ENCODE measurements around the gene FZR1. TPM values are rescaled to one million over a fixed set of nuclear protein-coding genes. Genes with fewer than 3 reads are reported as not detected.
A peak's percentile ranks its signal among the peaks of the same experiment; 100 is the strongest.

Gene FZR1
- total RNA-seq, 1 experiment from 2014 or later, result 87.4 TPM

DNA sequence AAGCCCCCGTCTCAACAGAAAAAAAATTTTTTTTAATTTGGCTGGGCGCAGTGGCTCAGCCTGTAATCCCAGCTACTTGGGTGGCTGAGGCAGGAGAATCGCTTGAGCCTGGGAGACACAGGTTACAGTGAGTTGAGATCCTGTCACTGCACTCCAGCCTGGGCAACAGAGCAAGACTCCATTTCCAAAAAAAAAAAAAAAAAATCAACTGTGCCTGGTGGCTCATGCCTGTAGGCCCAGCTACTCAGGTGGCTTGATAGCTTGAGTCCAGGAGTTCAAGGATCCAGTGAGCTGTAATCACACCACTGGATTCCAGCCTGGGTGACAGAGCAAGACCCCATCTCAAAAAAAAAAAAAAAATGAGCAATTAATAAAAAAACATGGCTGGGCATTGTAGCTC is 4.3 kb upstream of the FZR1 start:
- no TSS peak for BruUV-seq (replicated peaks)
- no peak overlapping the region for H3K4me3 ChIP-seq (ENCODE audit: low read depth, low read length, poor library complexity, severe bottlenecking)
- intact Hi-C loops (cut with micrococcal nuclease; ENCODE audit: unreplicated experiment), result no loop called here
- H3K36me3 ChIP-seq (ENCODE audit: insufficient read depth, low read length, poor library complexity, severe bottlenecking), result peaks cover 5% of the 10 kb centered on the region
- H3K27ac ChIP-seq (ENCODE audit: low read depth, low read length, poor library complexity, severe bottlenecking), result no peak overlapping the region
- H3K9me3 ChIP-seq (ENCODE audit: low read depth, low read length, poor library complexity, severe bottlenecking), result no peaks in the 10 kb centered on the region
- H3K27me3 ChIP-seq (replicated peaks; ENCODE audit: insufficient read depth, low read depth, low read length, poor library complexity), result no peaks in the 10 kb centered on the region
- ChIA-PET POLR2A (ENCODE audit: low non-redundant PET) (no interaction called here), CTCF (no interaction called here)
- DNase-seq (ENCODE audit: low spot score), result no peak
- TF ChIP-seq, protein P1, sequence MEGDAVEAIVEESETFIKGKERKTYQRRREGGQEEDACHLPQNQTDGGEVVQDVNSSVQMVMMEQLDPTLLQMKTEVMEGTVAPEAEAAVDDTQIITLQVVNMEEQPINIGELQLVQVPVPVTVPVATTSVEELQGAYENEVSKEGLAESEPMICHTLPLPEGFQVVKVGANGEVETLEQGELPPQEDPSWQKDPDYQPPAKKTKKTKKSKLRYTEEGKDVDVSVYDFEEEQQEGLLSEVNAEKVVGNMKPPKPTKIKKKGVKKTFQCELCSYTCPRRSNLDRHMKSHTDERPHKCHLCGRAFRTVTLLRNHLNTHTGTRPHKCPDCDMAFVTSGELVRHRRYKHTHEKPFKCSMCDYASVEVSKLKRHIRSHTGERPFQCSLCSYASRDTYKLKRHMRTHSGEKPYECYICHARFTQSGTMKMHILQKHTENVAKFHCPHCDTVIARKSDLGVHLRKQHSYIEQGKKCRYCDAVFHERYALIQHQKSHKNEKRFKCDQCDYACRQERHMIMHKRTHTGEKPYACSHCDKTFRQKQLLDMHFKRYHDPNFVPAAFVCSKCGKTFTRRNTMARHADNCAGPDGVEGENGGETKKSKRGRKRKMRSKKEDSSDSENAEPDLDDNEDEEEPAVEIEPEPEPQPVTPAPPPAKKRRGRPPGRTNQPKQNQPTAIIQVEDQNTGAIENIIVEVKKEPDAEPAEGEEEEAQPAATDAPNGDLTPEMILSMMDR (conservative IDR thresholded peaks at IDR 0.05; ENCODE audit: low read depth, low read length), result no peak
- TF ChIP-seq EZH2 (IDR thresholded peaks at IDR 0.05; ENCODE audit: borderline replicate concordance, low read depth, low read length, poor library complexity, severe bottlenecking), result no peak
- H3K4me1 ChIP-seq (ENCODE audit: insufficient read depth, low read length, poor library complexity, severe bottlenecking), result peaks cover 12% of the 10 kb centered on the region

DNA sequence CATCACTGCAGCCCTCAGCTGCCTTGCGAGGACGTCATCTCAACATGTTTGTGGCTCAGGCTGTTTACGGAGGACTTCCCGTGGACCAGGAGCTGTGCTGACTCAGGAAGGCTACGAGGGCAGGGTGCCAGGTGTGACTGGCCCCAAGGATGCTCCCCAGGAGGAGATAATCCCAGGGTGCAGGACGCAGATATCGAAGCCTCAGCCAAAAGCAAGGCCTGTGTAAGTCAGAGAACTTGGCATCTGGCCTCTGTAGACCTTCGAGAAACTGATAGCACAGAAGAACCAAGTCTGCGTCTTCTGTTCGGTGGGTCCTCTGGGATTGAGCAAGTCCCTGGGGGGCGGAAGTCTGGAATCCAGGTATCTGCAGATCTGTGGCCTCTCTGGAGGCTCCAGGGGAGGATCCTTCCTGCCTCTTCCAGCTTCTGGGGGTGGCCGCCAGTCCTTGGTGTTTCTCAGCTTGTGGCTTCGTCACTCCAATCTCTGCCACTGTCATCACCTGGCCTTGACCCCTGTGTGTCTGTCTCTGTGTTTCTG is 3.0 kb upstream of the FZR1 start:
- ChIA-PET CTCF (interaction anchor here (0.8 kb wide), 1 partner anchor 422 kb away, joined by 5 read pairs; no protein-coding TSS in a partner anchor), POLR2A (ENCODE audit: low non-redundant PET) (interaction anchor here (0.7 kb wide), 1 partner anchor 199 kb away, joined by 5 read pairs; no protein-coding TSS in a partner anchor)
- no peak for DNase-seq (ENCODE audit: low spot score)
- Histone ChIP-seq H3K27ac (ENCODE audit: low read depth, low read length, poor library complexity, severe bottlenecking) (no peak overlapping the region), H3K27me3 (replicated peaks; ENCODE audit: insufficient read depth, low read depth, low read length, poor library complexity) (no peaks in the 10 kb centered on the region), H3K4me3 (ENCODE audit: low read depth, low read length, poor library complexity, severe bottlenecking) (no peak overlapping the region), H3K4me1 (ENCODE audit: insufficient read depth, low read length, poor library complexity, severe bottlenecking) (peaks cover 20% of the 10 kb centered on the region), H3K9me3 (ENCODE audit: low read depth, low read length, poor library complexity, severe bottlenecking) (no peaks in the 10 kb centered on the region), H3K36me3 (ENCODE audit: insufficient read depth, low read length, poor library complexity, severe bottlenecking) (no peaks in the 10 kb centered on the region)
- no peak for TF ChIP-seq EZH2 (IDR thresholded peaks at IDR 0.05; ENCODE audit: borderline replicate concordance, low read depth, low read length, poor library complexity, severe bottlenecking)
- no TSS peak for BruUV-seq (replicated peaks)
- intact Hi-C loops (cut with micrococcal nuclease; ENCODE audit: unreplicated experiment), result no loop called here

DNA sequence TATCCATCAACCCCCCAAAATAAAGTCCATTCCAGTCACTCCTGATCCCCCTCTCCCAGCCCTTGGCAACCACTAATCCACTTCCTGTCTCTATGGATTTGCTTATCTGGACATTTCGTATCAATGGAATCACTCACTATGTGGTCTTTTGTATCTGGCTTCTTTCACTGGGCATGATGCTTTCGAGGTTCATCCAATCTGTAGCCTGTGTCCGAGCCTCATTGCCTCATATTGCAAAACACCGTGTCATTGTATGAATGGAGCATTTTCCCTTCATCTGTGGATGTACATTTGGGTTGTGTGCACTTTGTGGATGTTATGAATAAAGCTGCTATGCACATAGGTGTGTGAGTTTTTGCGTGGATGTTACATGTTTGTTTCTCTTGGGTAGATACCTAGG is 1.4 kb upstream of the FZR1 start:
- intact Hi-C loops (cut with micrococcal nuclease; ENCODE audit: unreplicated experiment), result no loop called here
- POLR2A ChIA-PET (ENCODE audit: low non-redundant PET), result no interaction called here
- no TSS peak for BruUV-seq (replicated peaks)
- peaks cover 10% of the 10 kb centered on the region for H3K36me3 ChIP-seq (ENCODE audit: insufficient read depth, low read length, poor library complexity, severe bottlenecking)
- peaks cover 23% of the 10 kb centered on the region for H3K4me1 ChIP-seq (ENCODE audit: insufficient read depth, low read length, poor library complexity, severe bottlenecking)
- TF ChIP-seq, protein P1 (conservative IDR thresholded peaks at IDR 0.05; ENCODE audit: low read depth, low read length), result no peak
- TF ChIP-seq EZH2 (IDR thresholded peaks at IDR 0.05; ENCODE audit: borderline replicate concordance, low read depth, low read length, poor library complexity, severe bottlenecking), result no peak
- H3K27ac ChIP-seq (ENCODE audit: low read depth, low read length, poor library complexity, severe bottlenecking), result peak overlapping the region; percentile 90
- no peak overlapping the region for H3K4me3 ChIP-seq (ENCODE audit: low read depth, low read length, poor library complexity, severe bottlenecking)
- no peak for DNase-seq (ENCODE audit: low spot score)
- CTCF ChIA-PET, result no interaction called here
- no peaks in the 10 kb centered on the region for H3K27me3 ChIP-seq (replicated peaks; ENCODE audit: insufficient read depth, low read depth, low read length, poor library complexity)
- H3K9me3 ChIP-seq (ENCODE audit: low read depth, low read length, poor library complexity, severe bottlenecking), result no peaks in the 10 kb centered on the region

All from A673 (cell line).